Measurements from ENCODE around the gene RAB3A.

The RAB3A gene

GRCh38 chr19:18147396-18147795, 56.4 kb downstream of the RAB3A start:
- DNase-seq: no peak
